Measurements from ENCODE around the gene LIMCH1.

The LIMCH1 gene

GRCh38 chr4:41561244-41561643, 23.3 kb downstream of the LIMCH1 start:
- no peak for DNase-seq (ENCODE audit: low read depth)

DNA sequence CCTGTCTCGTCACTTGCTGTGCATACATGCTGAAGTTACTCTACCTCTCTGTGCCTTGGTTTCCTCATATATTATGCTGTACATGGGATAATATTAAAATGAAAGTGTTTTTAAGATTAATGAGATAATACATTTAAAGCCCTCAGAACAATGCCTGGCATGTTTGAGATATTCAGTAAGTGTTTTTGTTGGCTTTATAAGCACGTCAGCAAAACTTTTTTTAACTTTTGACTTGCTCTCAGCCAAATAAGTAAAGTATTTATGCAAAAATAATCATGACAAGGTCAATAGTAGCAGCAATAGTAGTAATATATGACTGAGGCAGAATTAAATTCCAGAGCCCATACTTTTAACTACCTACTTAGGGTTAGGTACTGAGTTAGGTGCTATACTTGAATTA, 29.2 kb downstream of the LIMCH1 start:
- peak; percentile 59 for DNase-seq (ENCODE audit: low read depth)

DNA sequence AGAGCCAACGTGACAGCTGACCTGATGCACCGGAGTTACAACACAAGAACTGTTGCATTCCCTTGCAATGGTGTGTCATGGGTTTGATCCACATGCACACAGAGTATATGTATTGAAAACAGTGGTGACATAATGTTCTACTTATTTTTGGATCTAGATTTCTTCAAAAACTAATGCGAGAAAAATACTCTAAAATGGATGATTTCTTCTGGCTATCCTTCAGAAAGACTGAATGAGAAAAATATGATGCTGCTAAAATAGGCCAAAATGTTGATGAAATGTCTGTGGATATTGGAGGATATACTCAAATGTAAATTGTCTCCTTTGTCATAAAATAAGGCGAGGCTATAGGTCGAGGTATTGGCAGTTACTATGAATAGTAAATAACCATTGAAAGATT, 30.4 kb downstream of the LIMCH1 start:
- DNase-seq (ENCODE audit: low read depth), result no peak

- peak; percentile 58 for DNase-seq (ENCODE audit: low read depth)
These were observed 32.0 kb downstream of the LIMCH1 start for GRCh38 chr4:41569961-41570360.

GRCh38 chr4:41571422-41571821, 33.5 kb downstream of the LIMCH1 start:
- DNase-seq (ENCODE audit: low read depth), result no peak

- DNase-seq (ENCODE audit: low read depth), result peak; percentile 47
These were observed 34.6 kb downstream of the LIMCH1 start for GRCh38 chr4:41572516-41572915.

- DNase-seq (ENCODE audit: low read depth), result no peak
These were observed 35.0 kb downstream of the LIMCH1 start for GRCh38 chr4:41572956-41573355.

DNA sequence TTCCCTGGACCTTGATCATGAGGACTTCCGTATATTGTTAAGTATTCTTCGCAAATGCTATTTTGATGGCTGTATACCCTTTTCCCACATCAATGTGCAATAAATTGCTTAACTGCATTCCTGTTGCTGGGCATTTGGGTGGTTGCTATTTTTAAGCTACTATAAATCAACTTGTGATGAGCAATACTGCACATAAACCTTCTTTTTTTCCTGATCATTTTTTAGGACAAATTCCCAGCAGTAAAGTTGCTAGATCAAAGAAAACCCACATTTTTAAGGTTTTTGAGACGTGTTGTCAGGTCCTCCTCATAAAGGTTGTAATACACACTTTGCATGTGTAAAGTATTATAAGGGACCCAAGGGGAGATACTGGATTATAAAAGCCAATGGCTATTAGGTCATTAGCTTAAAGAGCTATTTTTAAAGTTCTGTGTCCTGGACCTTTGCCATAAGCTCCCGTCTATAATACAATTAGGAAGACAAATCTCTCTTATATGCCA, 35.6 kb downstream of the LIMCH1 start:
- DNase-seq (ENCODE audit: low read depth), result peak; percentile 85

DNA sequence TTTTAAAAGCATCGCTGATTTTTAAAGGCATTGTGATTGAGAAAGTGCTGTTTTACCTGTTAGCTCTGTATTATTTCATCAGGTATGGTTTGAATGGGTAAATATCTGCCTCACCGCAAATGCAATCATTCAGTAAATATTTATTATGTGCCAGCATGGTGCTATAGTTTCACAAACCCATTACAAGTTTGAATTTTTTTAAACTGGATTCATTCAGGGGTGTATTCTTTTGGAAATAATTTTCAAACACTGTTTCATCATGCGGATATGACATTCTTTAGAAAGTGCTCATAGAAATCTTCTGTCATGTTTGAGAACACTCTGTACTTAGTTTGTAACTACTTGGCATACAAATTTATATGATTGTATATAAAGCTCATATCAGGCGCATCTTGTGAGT, 37.2 kb downstream of the LIMCH1 start:
- peak; percentile 30 for DNase-seq (ENCODE audit: low read depth)

- DNase-seq (ENCODE audit: low read depth), result no peak
These were observed 37.7 kb downstream of the LIMCH1 start for GRCh38 chr4:41575665-41576064.

- DNase-seq (ENCODE audit: low read depth), result no peak
These were observed 41.1 kb downstream of the LIMCH1 start for GRCh38 chr4:41579043-41579442.

- peak; percentile 58 for DNase-seq (ENCODE audit: low read depth)
These were observed 41.6 kb downstream of the LIMCH1 start for GRCh38 chr4:41579526-41579925.

- DNase-seq (ENCODE audit: low read depth), result no peak
These were observed 42.0 kb downstream of the LIMCH1 start for GRCh38 chr4:41580007-41580406.

DNA sequence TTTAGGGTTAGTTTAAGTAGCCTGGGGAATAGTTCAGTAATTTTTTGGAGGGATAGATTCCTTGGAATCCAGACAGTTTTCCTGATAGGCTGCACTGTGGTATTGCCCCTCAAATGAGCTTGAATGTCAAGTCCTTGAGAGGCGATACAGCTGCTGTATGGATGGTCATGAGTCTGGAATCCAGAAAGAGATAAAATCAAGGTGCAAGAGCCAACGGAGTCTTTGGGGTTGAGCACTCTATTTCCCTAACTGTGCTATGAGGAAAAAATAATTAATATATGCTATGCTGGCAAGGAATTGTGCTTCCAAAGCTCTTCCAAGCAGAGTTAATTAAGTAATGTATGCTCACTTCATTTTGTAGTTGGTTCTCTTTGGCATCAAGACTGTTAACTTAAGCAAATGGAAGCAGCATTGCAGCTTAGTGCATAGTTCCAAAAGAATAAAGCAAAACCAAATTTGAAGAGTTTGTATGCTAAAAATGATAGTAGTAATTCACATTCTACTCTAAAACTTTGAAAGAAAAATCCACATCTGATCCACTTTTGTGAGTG, 48.8 kb downstream of the LIMCH1 start:
- DNase-seq (ENCODE audit: low read depth), result peak; percentile 43

DNA sequence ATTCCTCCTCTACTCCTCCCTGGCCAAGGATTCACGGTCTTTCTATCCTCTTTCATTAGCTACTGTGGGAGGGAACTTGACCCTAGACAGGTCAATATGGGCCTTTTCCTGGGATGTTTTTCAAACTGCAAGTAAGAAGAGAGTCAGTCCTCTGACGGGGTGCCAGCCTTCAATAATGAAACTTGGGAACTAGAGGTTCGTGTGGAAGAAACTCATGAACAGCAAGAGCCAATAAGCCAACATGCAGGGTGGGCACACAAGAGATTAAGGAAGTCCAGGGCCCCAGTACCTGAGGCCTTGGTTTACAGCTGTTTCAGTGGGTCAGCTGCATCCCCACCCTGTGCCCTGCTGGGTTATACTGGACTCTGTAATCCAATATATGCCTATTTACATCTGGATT, 49.3 kb downstream of the LIMCH1 start:
- no peak for DNase-seq (ENCODE audit: low read depth)

- DNase-seq (ENCODE audit: low read depth), result peak; percentile 70
These were observed 52.6 kb downstream of the LIMCH1 start for GRCh38 chr4:41590591-41590990.

DNA sequence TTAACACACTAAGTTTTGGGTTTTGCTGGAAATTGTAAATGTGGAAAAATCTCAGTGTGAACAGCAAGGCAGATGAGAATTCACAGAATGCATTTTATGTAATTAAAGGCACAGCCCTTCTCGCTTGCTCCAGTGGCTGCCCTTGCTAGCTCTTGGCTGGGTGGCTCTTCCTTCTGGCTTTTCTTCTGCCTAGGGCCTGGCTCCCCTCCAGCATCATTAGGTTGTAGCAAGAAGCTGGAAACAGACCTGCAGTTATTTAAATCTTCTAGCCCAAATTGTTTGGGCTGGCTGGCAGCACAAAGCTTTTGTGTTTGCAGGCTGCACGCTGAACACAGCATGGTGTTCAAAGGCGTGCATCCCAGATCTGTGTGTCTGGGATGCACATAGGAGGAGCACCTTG, 56.5 kb downstream of the LIMCH1 start:
- DNase-seq (ENCODE audit: low read depth), result peak; percentile 52

DNA sequence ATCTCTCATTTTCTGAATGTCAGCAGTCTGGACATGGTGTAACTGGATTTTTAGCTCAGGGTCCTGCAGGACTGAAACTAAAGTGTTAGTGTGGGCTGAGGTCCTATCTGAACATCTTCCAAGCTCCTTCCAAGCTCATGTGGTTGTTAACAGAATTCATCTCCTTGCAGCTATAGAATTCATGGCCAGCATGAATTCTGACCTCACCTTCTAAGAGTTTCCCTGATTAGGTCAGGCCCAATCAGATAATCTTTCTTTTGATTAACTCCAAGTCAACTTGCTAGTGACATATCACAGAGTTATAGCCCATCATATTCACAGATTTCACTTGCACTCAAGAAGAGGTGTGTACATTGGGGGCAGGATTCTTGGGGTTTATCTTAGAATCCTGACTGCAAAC, 59.5 kb downstream of the LIMCH1 start:
- DNase-seq (ENCODE audit: low read depth), result no peak

- peak; percentile 29 for DNase-seq (ENCODE audit: low read depth)
These were observed 60.6 kb downstream of the LIMCH1 start for GRCh38 chr4:41598580-41598979.

GRCh38 chr4:41599192-41599786, 61.3 kb downstream of the LIMCH1 start:
- DNase-seq (ENCODE audit: low read depth), result no peak

- DNase-seq (ENCODE audit: low read depth), result peak; percentile 43
These were observed 62.4 kb downstream of the LIMCH1 start for GRCh38 chr4:41600243-41600912.

GRCh38 chr4:41601025-41601424, 63.1 kb downstream of the LIMCH1 start:
- DNase-seq (ENCODE audit: low read depth), result no peak

GRCh38 chr4:41602113-41602512, 64.2 kb downstream of the LIMCH1 start:
- no peak for DNase-seq (ENCODE audit: low read depth)
